ENCODE measurements around the gene LRP11.

LRP11 gene

DNA sequence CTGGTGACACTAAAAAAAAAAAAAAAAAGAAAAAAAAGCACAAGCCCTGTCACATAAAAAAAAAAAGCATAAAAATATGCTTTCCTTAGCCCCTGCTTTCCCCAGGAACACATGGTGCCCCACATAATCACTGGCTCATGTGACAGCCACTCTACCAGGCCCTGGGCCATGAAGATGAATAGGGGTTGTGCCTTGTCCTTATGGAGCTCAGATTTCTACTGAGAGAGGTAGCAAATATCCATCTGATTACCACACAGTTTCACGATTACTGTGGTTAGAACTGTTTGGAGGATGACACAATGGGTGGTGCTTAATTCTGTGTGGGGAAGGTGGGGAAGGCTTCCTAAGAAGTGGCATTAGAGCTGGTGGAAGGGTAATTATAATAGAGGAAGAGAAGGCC is 24.5 kb upstream of the LRP11 start:
- TF ChIP-seq, protein P1, sequence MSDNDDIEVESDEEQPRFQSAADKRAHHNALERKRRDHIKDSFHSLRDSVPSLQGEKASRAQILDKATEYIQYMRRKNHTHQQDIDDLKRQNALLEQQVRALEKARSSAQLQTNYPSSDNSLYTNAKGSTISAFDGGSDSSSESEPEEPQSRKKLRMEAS (IDR thresholded peaks at IDR 0.05), result no peak
- TF ChIP-seq, protein P2, sequence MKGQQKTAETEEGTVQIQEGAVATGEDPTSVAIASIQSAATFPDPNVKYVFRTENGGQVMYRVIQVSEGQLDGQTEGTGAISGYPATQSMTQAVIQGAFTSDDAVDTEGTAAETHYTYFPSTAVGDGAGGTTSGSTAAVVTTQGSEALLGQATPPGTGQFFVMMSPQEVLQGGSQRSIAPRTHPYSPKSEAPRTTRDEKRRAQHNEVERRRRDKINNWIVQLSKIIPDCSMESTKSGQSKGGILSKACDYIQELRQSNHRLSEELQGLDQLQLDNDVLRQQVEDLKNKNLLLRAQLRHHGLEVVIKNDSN (IDR thresholded peaks at IDR 0.05), result no peak
- TF ChIP-seq TAF1 (IDR thresholded peaks at IDR 0.05; ENCODE audit: low read depth) (no peak), CEBPB (IDR thresholded peaks at IDR 0.05) (no peak), RAD21 (IDR thresholded peaks at IDR 0.05; ENCODE audit: low read depth) (no peak), EP300 (IDR thresholded peaks at IDR 0.05; ENCODE audit: borderline replicate concordance) (no peak), CREB1 (IDR thresholded peaks at IDR 0.05; ENCODE audit: low read depth) (no peak), FOXM1 (IDR thresholded peaks at IDR 0.05; ENCODE audit: borderline replicate concordance, low read depth) (no peak), TCF12 (IDR thresholded peaks at IDR 0.05; ENCODE audit: low read depth) (no peak), EGR1 (IDR thresholded peaks at IDR 0.05) (no peak), ZBTB7A (IDR thresholded peaks at IDR 0.05; ENCODE audit: low read depth) (no peak), NFIC (IDR thresholded peaks at IDR 0.05) (no peak), TEAD4 (IDR thresholded peaks at IDR 0.05) (no peak), YY1 (IDR thresholded peaks at IDR 0.05; ENCODE audit: low read depth) (no peak)
- TF ChIP-seq, protein P3, sequence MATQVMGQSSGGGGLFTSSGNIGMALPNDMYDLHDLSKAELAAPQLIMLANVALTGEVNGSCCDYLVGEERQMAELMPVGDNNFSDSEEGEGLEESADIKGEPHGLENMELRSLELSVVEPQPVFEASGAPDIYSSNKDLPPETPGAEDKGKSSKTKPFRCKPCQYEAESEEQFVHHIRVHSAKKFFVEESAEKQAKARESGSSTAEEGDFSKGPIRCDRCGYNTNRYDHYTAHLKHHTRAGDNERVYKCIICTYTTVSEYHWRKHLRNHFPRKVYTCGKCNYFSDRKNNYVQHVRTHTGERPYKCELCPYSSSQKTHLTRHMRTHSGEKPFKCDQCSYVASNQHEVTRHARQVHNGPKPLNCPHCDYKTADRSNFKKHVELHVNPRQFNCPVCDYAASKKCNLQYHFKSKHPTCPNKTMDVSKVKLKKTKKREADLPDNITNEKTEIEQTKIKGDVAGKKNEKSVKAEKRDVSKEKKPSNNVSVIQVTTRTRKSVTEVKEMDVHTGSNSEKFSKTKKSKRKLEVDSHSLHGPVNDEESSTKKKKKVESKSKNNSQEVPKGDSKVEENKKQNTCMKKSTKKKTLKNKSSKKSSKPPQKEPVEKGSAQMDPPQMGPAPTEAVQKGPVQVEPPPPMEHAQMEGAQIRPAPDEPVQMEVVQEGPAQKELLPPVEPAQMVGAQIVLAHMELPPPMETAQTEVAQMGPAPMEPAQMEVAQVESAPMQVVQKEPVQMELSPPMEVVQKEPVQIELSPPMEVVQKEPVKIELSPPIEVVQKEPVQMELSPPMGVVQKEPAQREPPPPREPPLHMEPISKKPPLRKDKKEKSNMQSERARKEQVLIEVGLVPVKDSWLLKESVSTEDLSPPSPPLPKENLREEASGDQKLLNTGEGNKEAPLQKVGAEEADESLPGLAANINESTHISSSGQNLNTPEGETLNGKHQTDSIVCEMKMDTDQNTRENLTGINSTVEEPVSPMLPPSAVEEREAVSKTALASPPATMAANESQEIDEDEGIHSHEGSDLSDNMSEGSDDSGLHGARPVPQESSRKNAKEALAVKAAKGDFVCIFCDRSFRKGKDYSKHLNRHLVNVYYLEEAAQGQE (IDR thresholded peaks at IDR 0.05; ENCODE audit: low read depth), result no peak

DNA sequence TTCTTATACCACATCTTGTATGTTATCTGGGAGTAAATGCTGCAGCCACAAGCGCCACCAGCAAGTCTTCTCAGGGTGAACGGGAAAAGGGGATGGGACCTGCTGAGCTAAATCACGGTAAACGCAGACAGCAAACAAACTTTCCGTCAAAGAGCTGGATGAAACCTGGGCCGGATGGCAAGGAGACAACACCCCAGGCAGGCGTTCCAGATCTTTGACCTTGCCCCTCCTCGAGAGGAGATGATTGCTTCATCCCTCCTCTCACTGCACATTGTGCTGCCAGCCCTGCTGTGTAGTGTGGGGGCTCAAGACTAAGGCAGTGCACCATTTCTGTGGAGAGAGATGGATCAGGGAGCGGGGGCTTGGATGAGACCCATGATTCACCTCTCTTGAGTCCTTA is 23.9 kb upstream of the LRP11 start:
- no peak for TF ChIP-seq EP300 (IDR thresholded peaks at IDR 0.05; ENCODE audit: borderline replicate concordance)
- TF ChIP-seq FOXM1 (IDR thresholded peaks at IDR 0.05; ENCODE audit: borderline replicate concordance, low read depth), result no peak
- TF ChIP-seq TAF1 (IDR thresholded peaks at IDR 0.05; ENCODE audit: low read depth), result no peak
- no peak for TF ChIP-seq YY1 (IDR thresholded peaks at IDR 0.05; ENCODE audit: low read depth)
- TF ChIP-seq, protein P2 (IDR thresholded peaks at IDR 0.05), result no peak
- no peak for TF ChIP-seq CREB1 (IDR thresholded peaks at IDR 0.05; ENCODE audit: low read depth)
- no peak for TF ChIP-seq EGR1 (IDR thresholded peaks at IDR 0.05)

DNA sequence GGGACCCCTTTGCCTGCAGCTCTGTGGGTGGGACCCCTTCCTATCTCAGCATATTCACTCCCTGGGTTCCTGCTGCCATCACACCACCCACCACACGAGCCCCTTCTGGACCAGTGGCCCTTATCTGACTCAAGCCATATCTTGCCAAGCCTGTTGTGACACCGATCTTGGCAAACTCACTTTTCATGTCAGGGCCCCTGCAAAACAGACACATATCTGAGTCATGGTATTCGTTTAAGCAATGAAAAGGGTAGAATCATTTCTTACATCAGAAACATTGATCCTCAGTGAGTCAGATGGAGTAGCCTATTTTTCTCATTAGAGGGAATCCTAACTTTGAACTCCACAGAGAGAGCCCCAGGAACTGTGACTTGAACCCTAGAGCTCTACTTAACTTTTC is 23.2 kb upstream of the LRP11 start:
- no peak for TF ChIP-seq RAD21 (IDR thresholded peaks at IDR 0.05; ENCODE audit: low read depth)
- no peak for TF ChIP-seq NFIC (IDR thresholded peaks at IDR 0.05)
- TF ChIP-seq TEAD4 (IDR thresholded peaks at IDR 0.05), result no peak
- TF ChIP-seq FOXM1 (IDR thresholded peaks at IDR 0.05; ENCODE audit: borderline replicate concordance, low read depth), result no peak
- TF ChIP-seq, protein P3 (IDR thresholded peaks at IDR 0.05; ENCODE audit: low read depth), result no peak
- TF ChIP-seq ZBTB7A (IDR thresholded peaks at IDR 0.05; ENCODE audit: low read depth), result no peak
- no peak for TF ChIP-seq CREB1 (IDR thresholded peaks at IDR 0.05; ENCODE audit: low read depth)
- no peak for TF ChIP-seq YY1 (IDR thresholded peaks at IDR 0.05; ENCODE audit: low read depth)
- TF ChIP-seq EGR1 (IDR thresholded peaks at IDR 0.05), result no peak
- TF ChIP-seq, protein P2 (IDR thresholded peaks at IDR 0.05), result no peak
- no peak for TF ChIP-seq TAF1 (IDR thresholded peaks at IDR 0.05; ENCODE audit: low read depth)
- no peak for TF ChIP-seq CEBPB (IDR thresholded peaks at IDR 0.05)
- no peak for TF ChIP-seq EP300 (IDR thresholded peaks at IDR 0.05; ENCODE audit: borderline replicate concordance)
- TF ChIP-seq, protein P1 (IDR thresholded peaks at IDR 0.05), result no peak
- no peak for TF ChIP-seq TCF12 (IDR thresholded peaks at IDR 0.05; ENCODE audit: low read depth)

DNA sequence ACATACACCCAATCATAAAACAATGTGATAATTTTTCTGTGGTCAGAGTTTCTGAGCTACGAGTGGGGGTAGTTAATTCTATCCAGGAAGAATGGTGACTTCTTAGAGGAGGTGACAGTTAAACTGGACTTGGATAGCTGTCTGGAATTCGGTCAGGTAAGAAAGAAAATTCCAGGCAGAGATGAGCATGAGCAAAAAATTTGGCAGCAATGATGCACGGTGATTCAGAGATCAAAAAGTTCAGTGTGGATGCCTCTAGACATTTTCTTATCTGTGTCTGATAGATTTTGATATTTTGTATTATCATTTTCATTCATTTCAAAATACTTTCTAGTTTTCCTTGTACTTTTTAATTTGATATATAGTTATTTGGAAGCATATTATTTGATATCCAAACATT is 21.7 kb upstream of the LRP11 start:
- TF ChIP-seq TCF12 (IDR thresholded peaks at IDR 0.05; ENCODE audit: low read depth) (no peak), ZBTB7A (IDR thresholded peaks at IDR 0.05; ENCODE audit: low read depth) (no peak), EP300 (IDR thresholded peaks at IDR 0.05; ENCODE audit: borderline replicate concordance) (no peak)

DNA sequence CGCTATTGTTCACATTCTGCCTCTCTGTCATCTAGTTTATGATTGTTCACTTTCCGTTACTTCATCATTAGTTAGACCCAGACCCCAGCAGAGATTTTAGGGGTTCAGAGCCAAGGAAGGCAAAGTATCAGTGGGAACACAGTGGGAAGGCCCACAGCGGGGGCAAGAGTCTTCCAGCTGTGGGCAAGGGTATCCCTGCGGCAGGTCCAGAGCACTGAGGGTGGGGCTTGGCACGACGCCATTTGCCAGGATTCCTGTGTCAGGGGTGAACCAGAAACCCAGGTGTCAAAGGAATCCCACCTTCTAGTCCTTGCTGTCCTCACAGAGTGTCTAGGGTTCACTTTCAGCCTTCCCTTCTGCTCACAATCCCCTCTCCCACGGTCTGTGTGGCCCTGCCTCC is 20.5 kb upstream of the LRP11 start:
- TF ChIP-seq NFIC (IDR thresholded peaks at IDR 0.05) (no peak), EGR1 (IDR thresholded peaks at IDR 0.05) (no peak), CREB1 (IDR thresholded peaks at IDR 0.05; ENCODE audit: low read depth) (no peak), TCF12 (IDR thresholded peaks at IDR 0.05; ENCODE audit: low read depth) (no peak), EP300 (IDR thresholded peaks at IDR 0.05; ENCODE audit: borderline replicate concordance) (no peak), TAF1 (IDR thresholded peaks at IDR 0.05; ENCODE audit: low read depth) (no peak), TEAD4 (IDR thresholded peaks at IDR 0.05) (no peak), CEBPB (IDR thresholded peaks at IDR 0.05) (no peak), FOXM1 (IDR thresholded peaks at IDR 0.05; ENCODE audit: borderline replicate concordance, low read depth) (no peak), RAD21 (IDR thresholded peaks at IDR 0.05; ENCODE audit: low read depth) (no peak)
- TF ChIP-seq, protein P2 (IDR thresholded peaks at IDR 0.05), result no peak
- TF ChIP-seq, protein P3 (IDR thresholded peaks at IDR 0.05; ENCODE audit: low read depth), result no peak

Data from Ishikawa (cell line).